Measurements from ENCODE around the gene POLR3K. TPM values are rescaled to one million over a fixed set of nuclear protein-coding genes. Genes with fewer than 3 reads are reported as not detected.
"Not testable (repeated sequence)": the region's sequence is repeated elsewhere in the genome, so short reads cannot be mapped to it uniquely, and the experiment has no call there.

POLR3K gene
- total RNA-seq, 1 donor = 2.0 TPM

DNA sequence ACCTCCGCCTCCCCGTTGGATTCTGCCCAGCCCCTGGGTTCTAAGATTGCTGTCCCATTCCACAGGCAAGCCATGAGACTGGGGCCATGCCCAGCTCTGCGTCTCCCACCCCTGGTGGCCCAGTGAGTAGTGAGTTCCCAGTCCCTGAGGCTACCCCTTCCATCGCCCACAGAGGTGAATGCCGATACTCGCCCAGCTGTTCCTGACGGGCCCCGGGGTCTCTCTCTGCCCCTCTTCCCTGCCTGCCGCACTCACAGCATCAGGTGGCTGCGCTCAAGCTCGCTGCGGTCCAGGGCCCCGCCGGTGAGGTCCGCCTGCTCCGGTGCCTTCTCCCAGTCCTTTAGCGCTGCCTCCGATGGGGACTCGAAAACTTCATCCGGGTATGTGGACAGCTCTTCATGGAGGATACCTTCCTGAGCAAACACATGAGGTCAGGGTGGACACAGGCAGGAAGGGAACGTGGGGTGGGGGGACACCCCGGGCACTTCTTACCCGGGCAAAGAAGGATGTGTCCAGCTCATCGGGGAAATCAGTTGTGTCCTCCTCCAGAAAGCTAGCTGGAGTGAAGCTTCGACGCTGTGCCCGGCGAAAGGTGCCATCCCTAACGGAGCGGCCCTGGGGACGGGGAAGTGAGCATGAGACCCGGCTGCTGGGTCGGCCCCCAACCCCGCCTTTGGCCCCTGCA lies 9.0 kb upstream of the POLR3K start:
- no peak overlapping the region for H3K4me3 ChIP-seq (ENCODE audit: low read length)
- H3K4me1 ChIP-seq (ENCODE audit: insufficient read depth, low read length) = no peaks in the 10 kb centered on the region
- no peaks in the 10 kb centered on the region for H3K27me3 ChIP-seq (ENCODE audit: insufficient read depth, low read length)
- H3K9me3 ChIP-seq (ENCODE audit: low read depth, low read length) = no peaks in the 10 kb centered on the region

DNA sequence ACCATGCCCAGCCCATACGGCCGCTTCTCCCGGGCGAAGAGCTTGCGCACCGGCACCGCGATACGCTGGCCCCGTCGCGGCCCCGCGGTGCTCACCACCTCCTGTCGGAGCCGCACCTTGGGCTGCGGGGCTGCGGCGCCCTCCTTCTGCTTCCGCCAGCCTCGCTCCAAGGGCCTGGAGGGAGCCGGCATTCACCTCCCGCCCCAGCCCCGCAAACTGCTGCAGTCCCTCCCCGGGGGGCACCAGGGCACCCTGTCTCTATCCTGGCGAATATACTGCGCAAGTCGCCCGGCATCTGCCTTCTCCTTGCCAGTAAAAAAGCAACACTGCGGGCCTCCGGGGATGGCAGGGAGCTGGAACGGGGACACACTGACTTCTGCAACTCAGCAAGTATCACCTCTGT lies 8.5 kb upstream of the POLR3K start:
- Histone ChIP-seq H3K27me3 (ENCODE audit: insufficient read depth, low read length) (no peaks in the 10 kb centered on the region), H3K4me3 (ENCODE audit: low read length) (no peak overlapping the region), H3K9me3 (ENCODE audit: low read depth, low read length) (no peaks in the 10 kb centered on the region), H3K4me1 (ENCODE audit: insufficient read depth, low read length) (no peaks in the 10 kb centered on the region)

DNA sequence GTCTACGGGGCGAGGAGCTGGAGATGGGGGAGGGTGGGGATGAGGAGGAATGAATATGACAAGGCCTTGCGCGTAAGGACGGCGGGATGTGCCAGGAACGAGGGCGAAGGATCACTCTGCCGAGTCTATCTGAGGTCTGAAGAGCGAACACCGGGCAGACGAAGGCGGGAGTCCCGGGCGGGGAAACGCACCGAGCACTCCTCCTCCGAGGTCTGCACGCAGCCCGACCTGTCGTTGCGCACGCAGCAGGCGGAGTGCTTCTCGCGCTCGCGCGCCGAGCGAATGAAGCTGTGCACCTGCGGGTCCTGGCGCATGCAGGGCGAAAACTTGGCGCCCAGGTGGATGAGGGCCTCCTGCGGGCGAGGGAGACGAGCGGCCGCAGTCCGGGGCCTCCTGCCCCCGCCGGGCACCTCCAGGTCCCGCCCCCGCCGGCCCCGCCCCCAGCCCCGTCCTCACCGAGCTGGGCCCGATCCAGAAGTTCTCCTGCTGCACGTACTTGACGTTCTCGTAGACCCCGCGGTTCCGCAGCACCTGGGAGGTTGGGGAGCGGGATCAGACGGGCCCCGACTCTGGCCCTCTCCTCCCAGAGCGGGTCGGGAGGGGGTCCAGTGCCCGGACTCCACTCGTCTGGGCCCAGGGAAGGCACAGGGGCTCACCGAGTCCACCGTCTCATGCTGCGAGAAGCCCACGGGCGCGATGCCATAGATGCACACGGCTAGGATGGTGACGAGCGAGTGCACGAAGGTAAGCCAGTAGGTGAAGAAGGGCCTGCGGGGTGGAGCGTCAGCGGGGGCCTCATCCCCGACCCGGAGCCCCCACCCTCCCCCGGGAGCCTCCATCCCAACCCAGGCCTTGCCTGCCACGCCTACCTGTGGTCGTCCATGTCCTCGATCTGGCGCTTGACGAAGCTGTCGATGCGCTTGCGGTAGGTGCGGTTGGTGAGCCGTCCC lies 7.8 kb upstream of the POLR3K start:
- H3K4me3 ChIP-seq (ENCODE audit: low read length) = no peak overlapping the region
- H3K4me1 ChIP-seq (ENCODE audit: insufficient read depth, low read length) = no peaks in the 10 kb centered on the region
- no peaks in the 10 kb centered on the region for H3K27me3 ChIP-seq (ENCODE audit: insufficient read depth, low read length)
- no peaks in the 10 kb centered on the region for H3K9me3 ChIP-seq (ENCODE audit: low read depth, low read length)

DNA sequence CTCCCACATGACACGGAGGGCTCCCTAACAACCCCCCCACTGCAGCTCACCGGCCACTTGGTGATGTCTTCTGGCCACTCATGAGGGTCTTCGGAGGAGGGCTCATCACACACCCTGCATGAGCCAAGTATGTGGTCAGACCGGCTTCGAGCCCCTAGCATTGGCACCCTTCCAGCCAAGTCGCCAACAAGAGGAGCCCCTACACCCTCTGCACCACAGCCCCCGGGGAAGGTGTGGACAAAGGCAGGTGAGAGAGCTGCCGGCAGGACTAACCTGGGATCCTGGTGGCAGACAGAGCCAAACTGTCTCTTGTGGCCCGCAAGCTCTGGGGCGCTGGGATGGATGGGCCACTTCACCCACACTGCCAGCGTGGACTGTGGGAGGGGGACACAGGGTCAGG lies 6.8 kb upstream of the POLR3K start:
- H3K27me3 ChIP-seq (ENCODE audit: insufficient read depth, low read length) = no peaks in the 10 kb centered on the region
- no peaks in the 10 kb centered on the region for H3K4me1 ChIP-seq (ENCODE audit: insufficient read depth, low read length)
- H3K4me3 ChIP-seq (ENCODE audit: low read length) = no peak overlapping the region
- no peaks in the 10 kb centered on the region for H3K9me3 ChIP-seq (ENCODE audit: low read depth, low read length)

DNA sequence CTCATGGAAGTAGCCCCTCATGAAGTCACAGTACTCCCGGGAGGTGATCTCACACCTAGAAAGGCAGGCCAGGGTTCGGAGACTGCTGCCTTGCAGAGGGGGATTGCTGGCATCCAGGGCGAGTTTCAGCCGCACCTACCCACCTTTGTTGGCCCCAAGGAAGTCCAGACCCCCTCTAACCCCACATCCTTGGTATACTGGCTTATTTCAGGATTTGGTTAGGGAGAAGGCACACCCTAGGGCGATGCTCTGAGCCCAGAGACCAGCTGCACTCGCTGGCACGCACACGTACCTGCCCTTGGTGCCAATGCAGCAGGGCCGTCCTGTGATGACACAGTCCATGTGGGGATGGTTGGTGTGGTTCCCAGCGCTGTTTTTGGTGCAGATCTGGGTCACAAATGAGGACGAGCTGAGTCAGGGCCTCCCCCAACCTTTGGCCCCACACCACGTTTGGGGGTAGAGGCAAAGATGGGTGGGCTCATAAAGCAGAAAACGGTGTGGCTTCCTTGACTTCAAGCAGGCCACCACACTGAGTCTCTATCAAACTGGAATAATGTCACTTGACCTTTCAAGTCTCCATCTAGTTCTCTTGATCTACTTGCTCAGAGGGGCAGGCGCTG lies 6.1 kb upstream of the POLR3K start:
- Histone ChIP-seq H3K4me3 (ENCODE audit: low read length) (no peak overlapping the region), H3K4me1 (ENCODE audit: insufficient read depth, low read length) (peaks cover 2% of the 10 kb centered on the region), H3K9me3 (ENCODE audit: low read depth, low read length) (no peaks in the 10 kb centered on the region), H3K27me3 (ENCODE audit: insufficient read depth, low read length) (no peaks in the 10 kb centered on the region)

DNA sequence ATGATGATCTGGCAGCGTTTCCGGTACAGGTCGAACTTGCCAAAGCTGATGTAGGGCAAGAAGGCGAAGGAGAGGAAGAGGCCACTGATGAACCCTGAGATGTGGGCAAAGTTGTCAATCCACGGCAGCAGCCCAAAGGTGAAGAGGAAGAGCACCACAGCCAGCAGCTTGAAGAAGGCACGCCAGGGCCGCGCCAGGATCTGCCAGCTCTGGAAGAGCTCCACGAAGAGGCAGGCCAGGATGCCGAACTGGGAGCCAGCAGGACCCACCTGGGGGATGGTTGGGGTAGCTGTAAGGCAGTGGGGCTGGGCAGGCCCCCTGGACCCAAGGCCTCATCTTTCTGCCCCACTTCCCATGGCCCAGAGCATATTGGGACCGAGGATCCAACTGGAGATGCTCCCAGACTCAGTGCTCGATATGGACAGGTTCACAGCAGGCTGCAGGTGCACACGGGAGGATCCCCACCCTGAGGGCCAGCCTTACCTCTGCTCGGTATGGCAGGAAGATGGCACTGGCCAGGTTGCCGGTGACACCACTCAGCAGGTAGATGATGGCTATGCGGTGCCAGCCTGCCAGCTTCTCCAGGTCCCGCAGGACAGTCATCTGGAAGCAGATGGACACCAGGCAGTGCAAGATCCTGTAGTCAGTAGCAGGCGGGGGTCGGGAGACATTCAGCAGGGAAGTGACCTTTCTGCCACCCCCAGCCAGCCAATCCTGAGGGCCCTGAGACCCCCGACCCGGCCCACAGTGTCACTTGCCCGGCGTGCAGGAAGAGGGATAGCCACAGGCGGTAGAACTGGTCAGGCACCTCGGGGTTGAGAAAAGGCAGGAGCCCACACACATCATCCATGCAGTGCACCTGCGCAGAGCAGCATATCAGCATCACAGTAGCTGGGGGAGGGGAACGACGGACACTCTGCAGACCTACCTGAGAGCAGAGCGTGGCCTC lies 5.4 kb upstream of the POLR3K start:
- H3K4me3 ChIP-seq (ENCODE audit: low read length) = no peak overlapping the region
- peaks cover 8% of the 10 kb centered on the region for H3K4me1 ChIP-seq (ENCODE audit: insufficient read depth, low read length)
- no peaks in the 10 kb centered on the region for H3K9me3 ChIP-seq (ENCODE audit: low read depth, low read length)
- no peaks in the 10 kb centered on the region for H3K27me3 ChIP-seq (ENCODE audit: insufficient read depth, low read length)

DNA sequence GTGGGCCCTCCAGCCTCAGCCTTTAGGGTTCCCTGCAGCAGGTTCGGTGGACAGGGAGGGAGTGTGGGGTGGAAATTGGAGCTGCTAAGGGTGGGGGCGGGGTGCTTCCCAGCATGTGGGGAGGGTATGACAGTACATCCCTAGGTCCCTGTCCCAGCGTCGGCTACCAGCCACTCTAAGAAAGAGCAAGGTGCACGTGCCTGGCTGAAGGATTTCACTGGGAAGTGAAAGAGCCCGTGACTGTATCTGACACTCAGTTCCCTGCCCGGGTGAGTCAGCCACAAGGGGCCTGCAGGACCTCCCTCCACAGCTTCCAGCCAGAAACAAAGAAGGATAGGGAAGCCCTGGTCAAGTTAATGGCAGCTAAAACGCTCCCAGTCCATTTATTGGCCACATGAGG lies 4.3 kb upstream of the POLR3K start:
- Histone ChIP-seq H3K9me3 (ENCODE audit: low read depth, low read length) (no peaks in the 10 kb centered on the region), H3K4me1 (ENCODE audit: insufficient read depth, low read length) (peaks cover 12% of the 10 kb centered on the region), H3K4me3 (ENCODE audit: low read length) (no peak overlapping the region), H3K27me3 (ENCODE audit: insufficient read depth, low read length) (no peaks in the 10 kb centered on the region)

DNA sequence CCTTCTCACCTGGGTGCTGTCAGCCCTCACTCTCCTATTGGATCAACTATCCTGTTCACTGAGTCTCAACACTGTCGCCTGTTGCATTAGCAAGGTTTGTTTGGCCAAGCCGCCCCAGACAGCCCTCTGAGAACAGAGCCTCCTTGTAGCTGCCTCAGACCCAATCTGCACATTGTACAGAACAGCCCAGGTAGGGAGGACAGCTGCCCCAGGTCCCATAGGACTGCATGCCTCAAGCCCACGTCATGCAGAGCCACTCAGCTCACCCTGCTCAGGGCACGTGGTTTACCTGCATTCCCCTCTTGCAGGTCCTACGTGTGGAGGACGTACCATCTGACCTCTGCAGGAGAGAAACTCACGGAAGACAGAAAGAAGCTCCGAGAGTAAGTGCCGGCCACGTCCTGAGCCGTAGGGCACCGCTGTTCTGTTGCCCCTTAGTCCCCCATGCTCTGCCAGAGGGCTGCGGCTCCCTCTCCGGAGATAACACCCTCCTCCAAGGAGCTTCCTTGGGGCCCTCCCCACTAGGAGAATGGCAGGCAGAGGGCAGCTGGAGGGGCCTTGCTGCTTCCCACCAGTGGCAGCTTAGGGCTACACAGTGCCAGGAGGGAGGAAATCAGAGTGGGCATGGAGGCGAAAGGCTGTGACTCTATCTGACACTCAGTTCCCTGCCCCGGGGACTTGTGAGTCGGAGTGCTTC lies 3.0 kb upstream of the POLR3K start:
- Histone ChIP-seq H3K4me3 (ENCODE audit: low read length) (no peak overlapping the region), H3K9me3 (ENCODE audit: low read depth, low read length) (no peaks in the 10 kb centered on the region), H3K27me3 (ENCODE audit: insufficient read depth, low read length) (no peaks in the 10 kb centered on the region), H3K4me1 (ENCODE audit: insufficient read depth, low read length) (peaks cover 24% of the 10 kb centered on the region)

DNA sequence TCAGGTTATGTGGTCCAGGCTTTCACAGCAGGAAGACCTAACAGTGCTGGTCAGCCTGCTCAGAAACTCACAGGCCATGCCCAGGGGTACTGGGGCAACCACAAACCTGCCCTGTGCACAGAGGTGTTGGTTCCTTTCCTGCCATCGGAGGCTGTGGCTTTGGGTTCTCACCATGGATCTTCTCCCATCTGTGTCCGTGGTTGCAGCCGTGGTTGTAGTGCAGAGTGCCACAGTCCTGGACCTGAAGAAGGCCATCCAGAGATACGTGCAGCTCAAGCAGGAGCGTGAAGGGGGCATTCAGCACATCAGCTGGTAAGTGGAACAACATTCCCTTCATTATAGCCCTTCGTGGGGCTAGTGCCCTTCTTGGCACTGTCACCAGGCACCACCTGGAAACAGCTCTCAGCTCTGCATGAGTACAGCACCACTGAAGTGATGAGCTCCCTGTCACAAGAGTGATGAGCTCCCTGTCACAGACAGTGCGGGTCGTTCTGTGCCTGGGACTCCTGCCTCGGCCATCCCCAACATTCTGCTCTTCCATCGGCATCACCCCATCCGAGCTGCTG lies 2.2 kb upstream of the POLR3K start:
- no peaks in the 10 kb centered on the region for H3K27me3 ChIP-seq (ENCODE audit: insufficient read depth, low read length)
- H3K4me3 ChIP-seq (ENCODE audit: low read length) = no peak overlapping the region
- H3K4me1 ChIP-seq (ENCODE audit: insufficient read depth, low read length) = peaks cover 31% of the 10 kb centered on the region
- H3K9me3 ChIP-seq (ENCODE audit: low read depth, low read length) = no peaks in the 10 kb centered on the region

DNA sequence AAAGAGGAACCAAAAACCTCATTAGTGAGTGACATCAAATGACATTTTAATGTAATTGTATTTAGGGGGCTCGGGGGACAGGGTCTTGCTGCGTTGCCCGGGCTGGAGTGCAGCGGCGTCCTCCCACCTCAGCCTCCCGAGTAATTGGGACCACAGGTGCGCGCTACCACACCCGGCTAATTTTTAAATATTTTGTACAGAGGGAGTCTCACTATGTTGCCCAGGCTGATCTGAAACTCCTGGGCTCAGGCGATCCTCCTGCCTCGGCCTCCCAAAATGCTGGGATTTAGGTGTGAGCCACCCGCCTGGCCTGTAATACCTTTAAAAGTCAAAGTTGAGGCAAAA lies 801 bp upstream of the POLR3K start:
- peaks cover 31% of the 10 kb centered on the region for H3K4me1 ChIP-seq (ENCODE audit: insufficient read depth, low read length)
- no peaks in the 10 kb centered on the region for H3K27me3 ChIP-seq (ENCODE audit: insufficient read depth, low read length)
- peak overlapping the region; percentile 86 for H3K4me3 ChIP-seq (ENCODE audit: low read length)
- H3K9me3 ChIP-seq (ENCODE audit: low read depth, low read length) = no peaks in the 10 kb centered on the region

DNA sequence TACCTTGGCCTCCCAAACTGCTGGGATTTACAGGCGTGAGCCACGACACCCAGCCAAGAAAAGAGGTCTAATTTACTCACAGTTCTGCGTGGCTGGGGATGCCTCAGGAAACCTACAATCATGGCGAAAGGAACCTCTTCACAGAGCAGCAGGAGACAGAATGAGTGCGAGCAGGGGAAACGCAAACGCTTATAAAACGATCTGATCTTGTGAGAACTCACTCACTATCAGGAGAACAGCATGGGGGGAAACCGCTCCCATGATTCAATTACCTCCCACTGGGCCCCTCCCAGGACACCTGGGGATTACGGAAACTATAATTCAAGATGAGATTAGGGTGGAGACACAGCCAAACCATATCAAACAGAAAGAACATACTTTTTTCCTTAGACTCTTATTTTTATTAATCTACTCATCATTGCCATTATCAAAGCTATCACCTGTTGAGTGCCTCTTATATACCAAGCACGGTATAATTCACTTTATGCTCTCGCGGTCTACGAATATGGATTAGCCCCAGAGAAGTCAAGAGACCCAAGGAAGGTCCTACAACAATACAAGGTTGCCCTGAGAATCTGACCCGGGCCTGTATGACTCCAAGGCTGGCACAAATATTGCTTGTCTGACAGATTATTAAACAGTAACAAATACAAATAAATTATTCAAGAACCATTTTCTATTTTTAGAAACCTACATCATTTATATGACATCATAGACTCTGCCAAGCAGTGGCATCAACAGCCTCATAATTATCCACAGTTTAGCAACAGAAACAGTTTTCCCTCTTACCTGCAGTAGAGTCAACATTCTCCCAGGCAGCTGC lies 2.4 kb downstream of the POLR3K start:
- H3K4me3 ChIP-seq (ENCODE audit: low read length) = no peak overlapping the region
- H3K27me3 ChIP-seq (ENCODE audit: insufficient read depth, low read length) = no peaks in the 10 kb centered on the region
- H3K4me1 ChIP-seq (ENCODE audit: insufficient read depth, low read length) = peaks cover 31% of the 10 kb centered on the region
- H3K9me3 ChIP-seq (ENCODE audit: low read depth, low read length) = no peaks in the 10 kb centered on the region

DNA sequence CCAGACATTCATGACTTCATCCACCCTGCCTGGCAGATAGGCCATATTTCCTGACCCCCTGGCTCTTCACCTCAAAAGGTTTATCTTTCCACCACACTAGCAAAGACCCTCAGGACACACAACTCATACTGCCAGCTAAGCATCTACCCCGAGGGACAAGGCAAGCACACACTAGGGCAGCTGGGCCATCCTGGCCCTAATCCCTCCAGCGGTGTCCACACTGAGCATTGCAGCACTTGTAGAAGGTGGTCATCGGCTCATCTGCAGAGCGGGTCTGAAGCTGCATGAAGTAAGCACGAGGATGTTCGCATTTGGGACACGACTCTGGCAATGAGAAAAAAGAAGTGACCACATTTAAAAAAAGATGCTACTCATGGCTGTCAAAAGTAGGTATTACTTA lies 6.2 kb downstream of the POLR3K start:
- H3K9me3 ChIP-seq (ENCODE audit: low read depth, low read length) = no peaks in the 10 kb centered on the region
- no peaks in the 10 kb centered on the region for H3K27me3 ChIP-seq (ENCODE audit: insufficient read depth, low read length)
- H3K4me1 ChIP-seq (ENCODE audit: insufficient read depth, low read length) = peaks cover 15% of the 10 kb centered on the region
- H3K4me3 ChIP-seq (ENCODE audit: low read length) = no peak overlapping the region

DNA sequence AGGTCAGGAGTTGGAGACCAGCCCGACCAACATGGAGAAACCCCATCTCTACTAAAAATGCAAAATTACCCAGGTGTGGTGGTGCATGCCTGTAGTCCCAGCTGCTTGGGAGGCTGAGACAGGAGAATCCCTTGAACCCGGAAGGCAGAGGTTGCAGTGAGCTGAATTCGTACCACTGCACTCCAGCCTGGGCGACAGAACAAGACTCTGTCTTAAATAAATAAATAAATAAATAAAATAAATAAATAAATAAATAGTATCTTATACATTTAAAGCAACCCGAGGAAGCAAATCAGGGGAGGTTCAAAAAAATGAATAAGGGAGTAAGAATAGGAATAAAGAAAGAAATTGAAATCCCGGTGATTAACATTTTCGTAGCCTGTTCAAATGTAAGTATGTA lies 6.9 kb downstream of the POLR3K start:
- not testable (repeated sequence) for H3K9me3 ChIP-seq (ENCODE audit: low read depth, low read length); H3K4me1 ChIP-seq (ENCODE audit: insufficient read depth, low read length); H3K27me3 ChIP-seq (ENCODE audit: insufficient read depth, low read length); H3K4me3 ChIP-seq (ENCODE audit: low read length)
